HG02943 (cell line): ENCODE measurements around the gene CA5B.
"Not testable (repeated sequence)": the region's sequence is repeated elsewhere in the genome, so short reads cannot be mapped to it uniquely, and the experiment has no call there.

ENCODE experiments used
- ATAC-seq: cut with Tn5 transposase; IDR thresholded peaks from one replicate; pipeline ENCODE4 v1.9.1; 2021; ENCODE audit warnings: mild to moderate bottlenecking, low read depth, moderate library complexity; ENCODE audit not compliant: unreplicated experiment

The CA5B gene

DNA sequence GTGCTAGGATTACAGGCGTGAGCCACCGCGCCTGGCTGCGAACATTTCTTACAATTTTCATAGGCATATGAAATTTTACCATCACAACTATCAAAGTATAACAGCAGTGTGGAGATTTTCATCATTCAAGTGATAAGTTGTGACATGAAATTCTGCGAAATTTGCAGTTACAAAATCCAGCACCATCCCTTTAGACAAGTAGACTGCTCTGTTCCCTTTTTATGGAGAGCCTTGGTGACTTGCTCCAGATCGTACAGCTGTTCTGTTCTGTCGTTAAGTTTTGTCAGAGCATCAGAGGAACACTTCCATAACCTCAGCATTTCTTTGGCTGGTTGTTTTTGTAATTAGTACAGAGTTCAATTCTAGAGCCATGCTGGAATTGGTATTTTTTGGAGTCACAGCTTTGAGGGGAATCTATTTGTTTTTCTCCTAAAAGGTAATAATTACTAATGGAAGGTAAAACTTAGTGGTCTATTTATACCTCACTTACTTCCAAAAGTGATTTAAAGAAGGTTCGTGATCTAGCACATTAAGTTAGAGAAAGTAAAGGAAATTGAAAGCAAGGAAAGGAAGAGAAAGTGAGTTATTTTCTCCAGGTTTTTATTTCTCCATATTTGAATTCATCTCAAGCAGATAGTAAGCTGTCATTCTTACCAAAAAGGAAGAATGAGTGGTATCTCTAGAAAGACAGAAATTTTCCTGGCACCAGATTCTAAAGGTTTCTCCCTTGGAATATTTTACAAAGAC is 74.3 kb downstream of the CA5B start:
- no peak for ATAC-seq

DNA sequence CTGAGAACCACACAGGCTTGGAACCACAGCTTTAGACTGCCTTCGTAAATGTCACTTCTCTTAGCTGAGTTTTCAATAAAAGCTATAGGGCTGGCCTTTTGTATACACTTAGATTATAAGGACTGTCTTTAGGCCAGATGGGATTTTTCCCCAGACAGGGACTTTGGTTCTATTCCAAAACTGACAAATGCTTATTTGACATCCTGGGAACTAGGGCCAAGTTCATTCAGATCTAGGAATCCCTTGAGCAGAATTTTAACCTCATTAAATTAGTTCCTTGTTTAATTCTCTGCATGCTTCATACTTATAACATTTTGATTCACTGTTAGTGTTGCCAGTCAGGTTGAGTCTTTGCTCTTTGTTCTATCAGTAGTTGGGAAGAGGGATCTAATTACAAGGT is 75.3 kb downstream of the CA5B start:
- ATAC-seq: no peak

DNA sequence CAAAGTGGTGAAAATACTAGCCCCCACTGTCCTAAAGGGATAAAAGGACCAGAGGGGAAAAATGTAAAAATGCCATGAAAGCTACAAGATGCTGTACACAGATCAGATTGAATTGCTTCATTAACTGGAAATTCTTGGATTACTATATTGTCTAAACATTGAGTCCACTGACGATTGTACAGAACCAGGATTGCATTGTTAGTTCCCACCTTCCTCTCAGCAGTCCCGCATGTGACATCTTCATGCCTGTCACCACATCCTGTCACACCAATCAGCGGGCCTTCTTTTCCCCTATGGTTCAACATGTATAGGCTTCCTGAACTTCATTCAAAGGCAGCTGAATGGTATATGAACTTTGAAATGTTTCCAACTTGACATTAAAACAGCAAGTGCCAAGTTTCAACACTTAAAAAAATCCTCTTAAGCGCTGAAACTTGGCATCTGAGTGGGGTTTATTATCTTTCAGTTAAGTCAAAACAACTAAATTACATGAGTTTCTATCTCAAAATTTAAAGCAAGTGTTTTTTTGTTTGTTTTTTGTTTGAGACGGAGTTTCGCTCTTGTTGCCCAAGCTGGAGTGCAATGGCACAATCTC is 76.8 kb downstream of the CA5B start:
- no peak for ATAC-seq

DNA sequence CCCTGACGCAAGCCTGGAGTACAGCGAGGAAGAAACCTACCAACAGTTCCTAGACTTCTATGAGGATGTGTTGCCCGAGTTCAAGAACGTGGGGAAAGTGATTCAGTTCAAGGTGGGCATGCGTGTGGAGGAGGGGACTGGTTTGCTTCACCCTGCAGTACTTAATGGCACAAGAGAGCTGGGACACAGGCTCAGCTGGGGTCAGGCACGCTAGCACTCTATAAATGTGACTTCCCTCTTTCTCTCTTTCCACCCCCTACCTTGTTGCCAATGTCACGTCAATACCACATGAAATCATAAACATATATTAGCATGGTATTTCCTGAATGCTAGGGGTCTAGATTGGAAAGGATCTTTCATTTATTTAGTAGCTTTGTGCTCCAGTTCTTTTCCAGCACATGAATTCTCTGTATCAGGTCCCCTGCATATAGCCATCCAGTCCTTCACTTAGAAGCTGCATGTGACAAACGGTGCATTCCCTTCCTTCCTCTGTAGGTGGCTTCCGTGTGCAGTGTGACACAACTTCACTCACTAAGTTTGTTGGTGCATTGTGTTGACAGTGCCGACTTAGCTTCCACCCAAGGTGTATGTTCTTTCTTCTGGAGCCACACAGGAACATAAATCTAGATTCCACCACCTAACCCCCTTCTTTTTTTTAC is 77.8 kb downstream of the CA5B start:
- peak; percentile 94 for ATAC-seq

DNA sequence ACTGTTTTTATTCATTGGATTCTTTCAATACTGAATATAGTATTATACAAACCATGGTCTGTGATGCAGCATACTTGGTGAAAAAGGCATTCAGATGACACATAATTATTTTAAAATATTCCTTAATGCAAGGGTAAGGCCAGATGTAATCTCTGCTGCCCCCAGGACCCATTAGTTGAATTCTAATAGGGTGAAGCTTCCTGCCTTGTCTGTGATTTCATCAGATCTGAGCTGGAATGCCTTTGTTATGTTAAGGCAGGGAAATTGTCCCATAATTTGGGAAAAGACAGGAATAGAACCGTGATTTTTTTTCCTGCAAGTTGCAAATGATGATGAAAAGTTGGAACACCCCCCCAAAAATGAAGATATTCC is 78.4 kb downstream of the CA5B start:
- no peak for ATAC-seq

DNA sequence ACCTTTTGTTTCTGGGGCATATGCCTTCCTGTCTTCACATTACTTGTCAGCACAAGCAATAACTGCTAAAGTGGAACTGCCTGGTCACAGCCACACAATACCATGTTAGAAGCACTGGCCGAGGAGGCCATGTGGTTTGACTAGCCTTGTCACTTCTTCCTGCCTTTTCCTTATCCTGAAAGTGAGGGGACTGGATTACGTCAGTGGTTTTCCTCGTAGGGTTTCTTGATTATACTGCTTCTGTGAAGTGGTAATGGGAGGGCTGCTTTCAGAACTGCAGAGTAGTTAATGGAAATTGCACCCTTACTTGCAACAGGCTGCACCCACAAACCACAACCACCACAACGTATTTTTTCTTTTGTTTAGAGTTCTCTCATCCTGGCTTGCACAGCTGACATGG is 78.8 kb downstream of the CA5B start:
- no peak for ATAC-seq

DNA sequence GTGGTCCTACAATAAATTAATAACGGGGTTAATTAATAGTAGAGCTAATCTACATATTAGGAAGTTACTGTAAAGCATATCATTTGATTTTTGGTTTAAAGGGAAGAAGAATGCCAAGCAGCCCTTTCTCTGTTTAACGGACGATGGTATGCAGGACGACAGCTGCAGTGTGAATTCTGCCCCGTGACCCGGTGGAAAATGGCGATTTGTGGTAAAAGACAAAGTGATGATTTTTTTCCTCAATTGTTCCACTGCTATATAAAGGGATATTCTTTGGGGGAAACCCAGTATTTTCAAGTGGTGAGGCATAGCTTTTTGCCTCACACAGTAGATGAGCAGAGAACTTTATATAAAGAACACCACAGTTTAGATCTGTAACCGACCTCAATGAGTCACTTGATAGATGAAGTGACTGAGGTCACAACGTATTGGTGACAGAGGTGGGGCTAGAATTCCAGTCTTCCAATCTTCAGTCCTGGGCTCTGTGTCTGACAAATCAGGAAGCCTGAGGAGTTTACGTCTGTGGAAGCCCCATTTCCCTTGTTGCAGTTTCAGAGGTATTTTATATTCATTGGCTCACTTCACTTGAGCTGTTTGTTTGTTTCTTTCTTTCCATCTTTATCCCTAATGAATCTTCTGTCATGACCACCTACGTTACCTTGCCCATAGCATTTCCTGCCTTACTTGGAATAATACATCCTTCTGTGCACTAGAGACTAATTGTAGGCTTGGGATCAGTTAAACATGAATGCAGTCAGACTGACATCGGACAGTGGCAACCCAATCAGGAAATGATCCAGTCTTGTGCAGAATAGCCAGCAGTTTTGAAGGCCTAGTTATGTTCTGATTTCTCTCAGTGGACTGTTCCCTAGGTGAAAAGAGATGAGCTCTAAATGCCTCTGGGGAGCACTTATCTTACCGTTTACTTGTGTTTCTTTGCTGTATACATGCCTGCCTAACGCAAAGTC is 82.3 kb downstream of the CA5B start:
- no peak for ATAC-seq

DNA sequence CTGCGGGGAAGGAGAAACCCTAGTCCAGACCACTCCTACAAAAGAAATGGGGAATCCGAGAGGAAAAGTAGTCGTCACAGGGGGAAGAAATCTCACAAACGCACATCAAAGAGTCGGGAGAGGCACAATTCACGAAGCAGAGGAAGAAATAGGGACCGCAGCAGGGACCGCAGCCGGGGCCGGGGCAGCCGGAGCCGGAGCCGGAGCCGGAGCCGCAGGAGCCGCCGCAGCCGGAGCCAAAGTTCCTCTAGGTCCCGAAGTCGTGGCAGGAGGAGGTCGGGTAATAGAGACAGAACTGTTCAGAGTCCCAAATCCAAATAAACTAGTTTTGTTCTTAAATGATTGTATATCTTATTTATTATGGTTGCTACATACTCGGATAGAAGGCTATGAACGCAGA is 84.9 kb downstream of the CA5B start:
- no peak for ATAC-seq

DNA sequence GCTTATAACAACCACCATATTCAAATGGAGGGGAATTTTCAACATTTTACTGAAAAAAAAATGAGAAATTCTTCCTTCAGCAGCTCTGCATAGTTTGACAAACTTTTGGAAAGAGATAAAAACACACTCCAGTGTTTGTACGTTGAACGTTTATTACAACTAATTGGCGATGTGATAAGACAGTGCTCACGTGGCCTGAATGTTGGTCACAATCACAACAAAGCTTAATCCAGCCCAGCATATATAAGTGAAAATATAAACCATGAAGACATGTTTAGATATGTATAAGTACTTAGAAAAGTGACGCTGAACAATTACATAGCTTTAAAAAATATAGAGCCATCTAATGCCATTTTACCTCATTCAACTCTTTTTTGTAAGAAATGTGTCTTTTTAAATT is 87.9 kb downstream of the CA5B start:
- ATAC-seq: no peak

DNA sequence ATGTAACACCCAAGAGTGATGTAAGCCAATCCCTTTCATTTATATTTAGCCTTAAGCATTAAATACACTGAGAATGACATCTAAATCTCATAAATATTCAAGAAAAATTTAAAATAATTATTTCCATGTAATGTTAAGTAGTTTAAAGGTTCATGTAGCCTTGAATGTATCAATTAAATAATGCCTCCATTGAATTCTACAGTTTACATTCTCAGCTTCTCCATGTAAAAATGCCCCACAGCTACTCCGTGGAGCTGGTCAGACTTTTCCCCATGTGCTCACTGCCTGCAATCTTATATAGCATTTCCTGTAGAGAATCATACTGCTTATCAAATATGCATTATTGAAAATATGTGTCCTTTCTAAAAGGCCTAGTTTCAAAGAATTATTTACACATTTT is 91.1 kb downstream of the CA5B start:
- ATAC-seq: no peak

DNA sequence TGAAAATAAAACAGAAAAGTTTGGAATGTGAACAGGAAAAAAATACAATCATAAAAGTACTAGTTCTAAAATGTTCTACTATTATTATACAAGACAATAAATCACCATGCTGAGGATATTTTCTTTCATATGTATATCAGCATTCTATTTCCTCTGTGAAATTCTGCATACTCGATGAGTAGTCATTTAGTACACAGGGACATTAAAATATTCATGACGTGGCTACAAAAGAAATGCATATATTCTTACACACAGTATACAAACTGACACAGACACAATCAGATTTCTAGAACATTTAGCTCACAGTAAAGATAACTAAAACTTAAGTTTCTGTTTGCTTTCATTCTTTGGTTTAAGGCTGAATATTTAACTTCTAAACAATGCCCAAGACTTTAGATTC is 93.3 kb downstream of the CA5B start:
- not testable (repeated sequence) for ATAC-seq

DNA sequence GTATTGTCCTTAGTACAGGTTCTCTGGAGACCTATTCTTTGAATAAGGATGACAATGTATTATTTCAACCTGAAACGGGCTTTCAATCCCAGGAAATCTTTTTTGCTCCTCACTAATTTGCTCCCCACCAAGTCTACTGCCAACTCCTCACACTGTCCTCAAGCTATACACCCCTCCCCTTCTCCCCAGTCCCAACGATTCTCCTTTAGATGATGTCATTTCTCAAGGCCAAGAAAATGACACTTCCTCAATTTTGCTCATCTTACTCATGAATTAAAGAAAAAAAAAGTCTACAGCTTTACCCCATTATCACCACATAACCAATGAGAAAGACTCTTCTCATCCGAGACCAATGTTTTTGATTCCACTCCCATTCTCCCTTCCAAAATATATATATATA is 96.0 kb downstream of the CA5B start:
- ATAC-seq: no peak

DNA sequence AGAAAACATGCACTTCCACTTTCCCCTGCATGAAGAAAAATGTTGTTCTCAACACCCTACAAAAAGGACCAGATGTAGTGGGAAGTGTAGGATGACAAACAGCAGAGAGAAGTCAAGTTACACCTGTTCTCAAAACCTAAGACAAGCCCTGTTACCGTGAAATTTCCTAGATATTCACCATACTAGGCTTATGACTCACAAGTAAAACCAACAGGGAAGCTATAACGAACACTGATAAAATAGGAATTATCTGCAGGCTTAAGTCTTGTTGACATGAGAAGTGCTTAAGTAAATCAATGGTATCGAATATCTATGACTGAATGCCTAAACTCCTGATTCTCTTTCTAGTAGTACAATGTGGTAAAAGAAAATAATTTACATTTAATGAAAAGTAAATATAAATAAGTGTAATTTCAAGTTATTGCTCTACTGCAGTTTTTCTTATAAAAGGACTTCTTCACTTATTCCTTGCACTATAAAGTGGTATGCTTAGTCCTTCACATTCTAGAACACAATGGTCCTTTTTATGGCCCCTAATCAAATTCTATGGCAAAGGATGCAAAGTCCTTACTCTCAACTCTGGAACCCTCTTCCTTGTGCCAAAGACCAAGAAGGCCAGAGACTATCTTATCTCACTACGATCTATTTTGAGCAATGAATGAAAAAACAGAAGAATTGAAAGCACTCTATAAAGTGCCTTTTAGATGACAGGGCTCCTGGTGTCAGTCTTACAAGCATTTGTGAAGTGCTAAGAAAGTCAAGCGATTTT is 96.9 kb downstream of the CA5B start:
- no peak for ATAC-seq
